Erythroblast (primary cell): ENCODE results near the gene KCNMB4.

Experiments
- GATA1 ChIP-seq: IDR thresholded peaks from 2 replicates; pipeline ENCODE4 v1.6.1; 2011; ENCODE audit warnings: low read depth, mild to moderate bottlenecking, control low read depth, low read length, moderate library complexity
- POLR2A ChIP-seq: IDR thresholded peaks from 2 replicates; pipeline ENCODE4 v1.6.1; 2011; ENCODE audit warnings: mild to moderate bottlenecking, low read length

- TF ChIP-seq POLR2A (no peak), GATA1 (no peak)
Observed at GRCh38 chr12:70338531-70338930, 27.6 kb upstream of the KCNMB4 start.
